HCEC 1CT (cell line): ENCODE measurements around the gene MYO10.
"Not testable (repeated sequence)": the region's sequence is repeated elsewhere in the genome, so short reads cannot be mapped to it uniquely, and the experiment has no call there.

Source experiments
- DNase-seq: peaks from one replicate; pipeline ENCODE4 v3.0.0-alpha.2; 2017

MYO10 gene

DNA sequence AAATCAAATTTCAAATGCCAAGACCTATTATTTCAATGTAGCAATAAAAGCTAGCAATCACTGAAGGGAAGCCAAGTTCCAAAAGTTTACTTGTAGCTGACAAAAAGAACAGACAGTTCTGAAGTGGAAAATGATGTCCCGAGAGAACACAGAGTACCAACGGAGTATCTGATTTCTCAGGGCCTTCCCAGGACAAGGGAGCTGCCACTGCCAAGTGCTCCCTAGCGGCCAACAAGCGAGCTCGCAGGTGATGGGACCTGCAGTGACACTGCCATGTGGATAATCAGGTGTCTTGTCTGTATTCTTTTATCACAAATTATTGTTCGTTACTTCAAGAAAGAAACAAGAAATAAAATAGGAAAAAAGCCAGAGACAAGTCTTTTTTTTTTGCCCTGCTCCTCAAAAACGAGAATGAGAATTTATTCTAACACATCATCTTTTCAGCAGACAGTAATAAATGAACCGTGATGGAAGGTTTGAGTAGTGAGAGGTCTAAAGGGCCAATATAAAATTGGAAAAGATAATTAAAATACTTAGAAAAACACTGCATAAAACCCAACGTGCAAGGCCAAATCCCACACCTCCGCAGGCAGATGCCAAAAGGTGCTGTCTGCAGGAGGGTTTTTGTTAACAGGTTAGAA, 159.4 kb downstream of the MYO10 start:
- DNase-seq = no peak

GRCh38 chr5:16774806-16775205, 161.3 kb downstream of the MYO10 start:
- peak; percentile 25 for DNase-seq

DNA sequence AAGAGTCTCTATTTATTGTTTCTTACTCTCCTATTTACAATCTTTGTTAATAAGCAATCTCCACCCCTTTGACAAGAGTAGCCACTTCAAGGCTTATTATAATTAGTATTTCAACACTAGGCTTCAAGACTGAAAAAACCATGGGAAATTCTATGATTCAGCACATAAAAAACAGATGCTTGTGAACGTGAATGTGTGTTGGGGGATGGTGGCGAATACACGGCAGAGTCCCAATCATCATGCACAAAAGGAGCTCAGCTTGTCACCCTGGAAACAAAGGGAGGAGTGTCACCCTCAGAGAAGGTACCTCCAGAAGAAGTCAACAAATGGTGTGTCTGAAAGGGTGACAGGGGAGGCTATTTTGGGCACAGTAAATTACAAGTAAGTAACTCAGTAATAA, 162.1 kb downstream of the MYO10 start:
- no peak for DNase-seq

DNA sequence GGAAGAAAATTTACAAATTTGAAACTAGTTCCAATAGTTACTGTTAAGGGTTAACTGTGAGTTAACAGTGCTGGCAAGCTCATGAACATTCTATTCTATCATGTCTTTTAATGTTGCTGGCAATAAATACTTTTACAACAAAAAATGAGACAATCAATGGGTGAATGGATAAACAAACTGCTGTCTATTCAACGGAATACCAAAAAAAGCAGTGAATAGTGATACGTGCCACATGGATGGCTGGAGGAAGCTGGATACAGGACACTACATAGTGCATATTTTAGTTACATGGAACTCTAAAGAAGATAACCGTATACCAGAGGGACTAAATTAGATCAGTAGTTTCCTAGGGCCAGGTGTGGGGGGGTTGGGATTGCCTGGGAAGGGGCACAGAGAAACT, 163.5 kb downstream of the MYO10 start:
- DNase-seq = no peak

GRCh38 chr5:16768184-16768583, 167.9 kb downstream of the MYO10 start:
- no peak for DNase-seq

DNA sequence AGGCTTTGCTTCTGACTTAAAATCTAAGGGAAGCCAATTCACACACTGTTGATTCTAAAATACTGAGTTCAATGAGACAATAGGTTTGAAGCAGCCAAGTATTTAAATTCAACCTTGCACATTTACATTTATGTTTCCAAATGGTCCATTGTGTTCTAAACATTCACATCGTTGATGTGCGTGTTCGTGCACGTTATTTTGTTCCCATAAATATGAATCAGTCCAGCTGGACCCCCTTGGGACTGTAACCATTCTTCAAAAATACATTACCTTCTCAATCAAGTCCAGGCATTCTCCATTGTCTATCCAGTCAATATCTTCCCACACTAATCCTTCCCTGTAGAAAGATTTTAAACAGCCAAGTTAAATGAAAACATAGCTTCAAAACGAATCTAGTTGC, 172.9 kb downstream of the MYO10 start:
- no peak for DNase-seq

- DNase-seq = no peak
Observed at GRCh38 chr5:16759147-16759773, 176.8 kb downstream of the MYO10 start.

GRCh38 chr5:16757989-16758501, 178.0 kb downstream of the MYO10 start:
- DNase-seq = no peak

DNA sequence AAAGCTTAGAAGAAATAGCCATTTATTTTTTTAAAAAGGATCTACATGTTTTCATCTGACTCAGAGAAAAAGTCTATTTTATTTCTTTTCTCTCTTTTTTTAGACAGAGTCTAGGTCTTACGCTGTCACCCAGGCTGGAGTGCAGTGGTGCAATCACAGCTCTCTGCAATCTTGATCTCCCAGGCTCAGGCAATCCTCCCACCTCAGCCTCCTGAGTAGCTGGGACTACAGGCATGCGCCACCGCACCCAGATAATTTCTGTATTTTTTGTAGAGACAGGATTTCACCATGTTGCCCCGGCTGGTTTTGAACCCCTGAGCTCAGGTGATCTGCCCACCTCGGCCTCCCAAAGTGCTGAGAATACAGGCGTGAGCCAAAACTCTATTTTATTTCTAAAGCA, 178.5 kb downstream of the MYO10 start:
- not testable (repeated sequence) for DNase-seq

GRCh38 chr5:16757146-16757545, 178.9 kb downstream of the MYO10 start:
- no peak for DNase-seq

GRCh38 chr5:16756692-16757091, 179.4 kb downstream of the MYO10 start:
- no peak for DNase-seq

GRCh38 chr5:16755641-16756040, 180.4 kb downstream of the MYO10 start:
- DNase-seq = no peak

- no peak for DNase-seq
Observed at GRCh38 chr5:16754601-16755000, 181.5 kb downstream of the MYO10 start.

GRCh38 chr5:16754086-16754485, 182.0 kb downstream of the MYO10 start:
- DNase-seq = no peak

DNA sequence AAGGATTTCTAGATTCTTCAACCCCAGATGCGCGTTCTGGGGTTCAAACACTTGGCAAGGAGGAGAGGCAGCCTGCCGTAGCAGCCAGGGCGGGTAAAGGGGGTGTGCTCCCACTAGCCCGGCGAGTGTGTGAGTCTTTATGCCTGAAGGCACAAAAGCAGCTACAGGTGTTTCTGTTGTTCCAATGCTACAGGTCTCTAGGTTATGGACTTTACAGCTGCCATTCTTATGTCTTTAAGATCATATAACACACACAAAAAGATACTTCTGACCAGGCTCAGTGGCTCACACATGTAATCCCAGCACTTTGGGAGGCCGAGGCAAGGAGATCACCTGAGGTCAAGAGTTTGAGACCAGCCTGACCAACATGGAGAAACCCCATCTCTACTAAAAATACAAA, 185.6 kb downstream of the MYO10 start:
- no peak for DNase-seq

DNA sequence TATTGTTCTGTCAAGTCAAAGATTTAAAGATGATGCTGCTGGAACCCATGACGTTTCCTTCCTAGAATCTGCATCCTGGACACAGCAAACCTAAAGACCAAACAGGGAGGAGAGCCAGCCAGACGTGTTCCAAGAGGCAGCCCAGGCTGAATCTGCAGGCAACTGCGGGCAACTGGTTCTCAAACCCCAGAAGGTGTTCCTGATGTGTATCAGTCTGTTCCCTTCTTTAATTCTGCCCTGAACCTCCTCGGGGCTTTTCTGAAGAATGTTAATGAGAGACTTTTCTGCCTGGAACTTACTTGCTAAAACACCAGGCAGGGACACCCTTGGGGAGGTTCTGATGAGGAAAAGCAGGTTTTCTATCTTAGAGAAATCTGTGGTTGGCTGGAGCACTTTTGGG, 186.5 kb downstream of the MYO10 start:
- no peak for DNase-seq

- no peak for DNase-seq
Observed at GRCh38 chr5:16744164-16744880, 191.8 kb downstream of the MYO10 start.

DNA sequence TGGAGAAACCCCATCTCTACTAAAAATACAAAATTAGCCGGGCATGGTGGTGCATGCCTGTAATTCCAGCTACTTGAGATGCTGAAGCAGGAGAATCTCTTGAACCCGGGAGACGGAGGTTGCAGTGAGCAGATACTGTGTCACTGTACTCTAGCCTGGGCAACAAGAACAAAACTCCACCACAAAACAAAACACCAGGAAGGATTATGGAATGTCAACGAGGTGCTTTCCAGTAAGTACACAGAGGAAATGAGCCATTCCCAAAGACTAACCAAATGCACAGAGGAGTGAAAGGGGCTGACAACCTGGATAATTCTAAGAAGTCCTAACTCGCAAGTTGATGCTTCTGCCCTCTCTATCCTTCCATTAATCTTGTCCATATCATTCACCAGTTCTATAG, 193.2 kb downstream of the MYO10 start:
- no peak for DNase-seq

GRCh38 chr5:16740811-16741392, 195.2 kb downstream of the MYO10 start:
- DNase-seq = no peak

GRCh38 chr5:16740066-16740810, 195.8 kb downstream of the MYO10 start:
- no peak for DNase-seq

DNA sequence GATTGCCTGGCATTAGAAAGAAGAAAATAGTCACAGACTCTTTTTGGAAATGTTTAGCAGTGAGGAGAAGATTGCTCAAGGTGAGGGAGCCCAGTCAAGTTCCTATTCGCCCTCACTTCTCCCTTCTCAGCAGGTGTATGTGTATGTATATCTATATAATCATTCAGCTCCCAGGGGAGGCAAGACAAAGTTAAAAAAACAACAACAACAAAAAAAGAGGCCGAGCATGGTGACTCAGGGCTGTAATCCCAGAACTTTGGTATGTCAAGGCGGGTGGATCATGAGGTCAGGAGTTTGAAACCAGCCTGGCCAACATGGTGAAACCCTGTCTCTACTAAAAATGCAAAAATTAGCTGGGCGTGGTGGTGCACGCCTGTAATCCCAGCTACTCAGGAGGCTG, 197.7 kb downstream of the MYO10 start:
- DNase-seq = not testable (repeated sequence)

DNA sequence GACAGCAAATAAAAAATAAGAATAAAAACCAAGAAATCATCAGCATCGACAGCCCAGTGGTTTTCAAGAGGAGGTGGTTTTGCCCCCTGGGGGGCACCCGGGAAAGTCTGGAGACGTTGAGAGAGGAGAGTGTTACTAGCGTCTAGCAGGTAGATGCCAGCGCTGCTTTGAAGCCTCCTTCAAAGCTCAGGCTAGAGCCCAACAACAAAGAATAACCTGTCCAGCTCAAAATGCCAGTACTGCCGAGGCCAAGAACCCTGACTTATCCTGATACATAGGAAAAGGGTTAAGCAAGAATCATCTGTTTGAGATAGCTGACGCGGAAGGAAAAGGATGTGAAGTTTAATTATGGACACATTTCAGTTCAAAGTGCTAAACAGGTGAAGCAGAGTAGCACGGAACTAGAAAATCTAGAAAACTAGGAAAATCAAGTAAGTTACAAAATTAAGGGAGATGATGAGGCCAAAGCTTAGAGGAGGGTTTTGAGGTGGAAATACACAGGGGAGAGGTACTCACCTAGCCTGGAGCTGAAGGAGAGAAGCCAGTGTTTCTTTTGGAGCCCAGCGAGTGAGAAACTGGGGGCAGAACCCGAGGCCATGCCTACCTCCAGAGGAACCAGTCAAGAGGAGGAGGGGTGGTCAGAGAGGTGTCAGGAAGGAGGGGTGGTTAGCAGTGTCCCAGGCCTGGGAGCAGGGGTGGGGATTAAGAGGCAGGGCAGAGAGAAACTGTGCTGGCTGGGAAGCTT, 198.3 kb downstream of the MYO10 start:
- no peak for DNase-seq
